Ovary (tissue), 9 donors: ENCODE data around the gene KLHL25. TPM values are rescaled to one million over a fixed set of nuclear protein-coding genes. Genes with fewer than 3 reads are reported as not detected.
A peak's percentile ranks its signal among the peaks of the same experiment; 100 is the strongest.

Experiments used
- DNase-seq, 5 donors: peaks; one replicate each; pipeline ENCODE4 v3.0.0-alpha.2; 2019 to 2020
- H3K27ac ChIP-seq, 2 donors: fragments of 200-600 bp; one replicate each; pipeline versions ENCODE4 v1.5.1 to v1.8.0; 2019 to 2022
- H3K27me3 ChIP-seq: fragments of 200-600 bp; one replicate; pipeline ENCODE4 v1.8.0; 2022
- H3K36me3 ChIP-seq: fragments of 200-600 bp; sonication (generic); one replicate; pipeline ENCODE4 v1.5.1; 2019
- H3K4me1 ChIP-seq: one replicate; pipeline ENCODE4 v1.8.1; 2013; ENCODE audit warnings: mild to moderate bottlenecking, moderate library complexity; ENCODE audit not compliant: insufficient read depth
- H3K4me3 ChIP-seq: fragments of 200-600 bp; sonication (generic); one replicate; pipeline ENCODE4 v1.5.1; 2017
- H3K9me3 ChIP-seq, 2 donors: fragments of 200-600 bp in 1 of 2; sonication (generic) in 1 of 2; one replicate each; pipeline versions ENCODE4 v1.5.1 to v1.8.1; 2013 to 2019; ENCODE audit warnings: mild to moderate bottlenecking in 1 of 2, moderate library complexity in 1 of 2
- CTCF ChIP-seq, 3 donors: fragments of 450-650 bp in 2 of 3; fragments of 200-600 bp in 1 of 3; IDR thresholded peaks; one replicate each; pipeline versions ENCODE4 v1.5.1 to v1.8.0; 2016 to 2022; ENCODE audit warnings: antibody characterized with exemption in 3 of 3, mild to moderate bottlenecking in 1 of 3
- EP300 ChIP-seq: sonication (generic); formaldehyde crosslinking; IDR thresholded peaks from one replicate; pipeline ENCODE4 v1.6.1; 2017; ENCODE audit warnings: antibody characterized with exemption
- POLR2A ChIP-seq: fragments of 450-650 bp; IDR thresholded peaks from one replicate; pipeline ENCODE4 v1.6.1; 2017; ENCODE audit warnings: antibody characterized with exemption, mild to moderate bottlenecking, moderate library complexity
- WGBS, 3 donors: extraction: QIAGEN DNeasy Blood & Tissue Kit in 1 of 3; methylation state at CpG; one replicate each; pipeline versions ENCODE4 v1.1.5 to v1.1.7; 2013 to 2017; 5-methylcytosine and 5-hydroxymethylcytosine counted together
- intact Hi-C, 4 donors: fragments of 100-400 bp; cut with DNase I; formaldehyde crosslinking; loops; one replicate each; pipeline versions ENCODE4 v1.11.0 to v1.15.1; 2022 to 2023
- polyA plus RNA-seq, 2 donors: library from polyadenylated mRNA; stranded (reverse); fragments of 200-250 nt in 1 of 2; fragments of 350-450 nt in 1 of 2; fragmentation: Illumina TruSeq in 1 of 2; extraction: RNeasy Lipid Tissue Mini Kit (QIAGEN cat#74804) in 1 of 2; gene quantifications; one replicate each; pipeline ENCODE4 v1.2.3, GENCODE V29; 2013 to 2014
- total RNA-seq, 7 donors: library from RNA; depleted of rRNA in 2 of 7; stranded (reverse); fragments of >200 nt in 2 of 7; fragmentation: NEBNext Ultra II Directional in 3 of 7; extraction: Animal tissue kit (Norgen Biotek cat#: 25700) in 3 of 7; gene quantifications; one replicate each; pipeline versions ENCODE4 v1.1.0 to v1.2.4, GENCODE V29; 2016 to 2023
- donor health status: DM: no; HTN: no; CAD: no; lungs with moderate emphysema.
- donor health status: DM: no; HTN: no; CAD: no.
- donor health status: Bipolar disorder and iron deficiency.
- donor health status: DM: yes; HTN: yes; CAD: no.
- donor health status: DM: no; HTN: no; CAD: no.
- donor health status: DM: yes; HTN: yes; CAD: no.

The KLHL25 gene
- total and polyA plus RNA-seq, 9 donors: 0.58 to 9.6 (median 5.8) TPM

GRCh38 chr15:85761635-85762034 lies 33.1 kb downstream of the KLHL25 start:
- Histone ChIP-seq H3K36me3 (no peaks in the 10 kb centered on the region), H3K9me3 (no peaks in the 10 kb centered on the region), H3K4me1 (no peaks in the 10 kb centered on the region), H3K4me3 (no peak overlapping the region), H3K27ac (no peak overlapping the region), H3K27me3 (no peaks in the 10 kb centered on the region)
- no peak for TF ChIP-seq CTCF (IDR thresholded peaks at IDR 0.05)
- TF ChIP-seq EP300: no peak
- no peak for TF ChIP-seq POLR2A
- WGBS, 3 donors: 90 to 94% (median 93%) methylated on average over 9 of the region's 9 CpGs
- DNase-seq: no peak
- intact Hi-C loops: no loop called here

- TF ChIP-seq POLR2A (no peak), CTCF (IDR thresholded peaks at IDR 0.05) (no peak), EP300 (no peak)
- no peak overlapping the region for H3K27ac ChIP-seq
- H3K36me3 ChIP-seq: no peaks in the 10 kb centered on the region
- intact Hi-C loops: no loop called here
- H3K9me3 ChIP-seq: no peaks in the 10 kb centered on the region
- no peak for DNase-seq
- WGBS, 3 donors: 92 to 95% (median 92%) methylated on average over 24 to 28 of the region's 28 CpGs
- no peak overlapping the region for H3K4me3 ChIP-seq
- no peaks in the 10 kb centered on the region for H3K4me1 ChIP-seq
- no peaks in the 10 kb centered on the region for H3K27me3 ChIP-seq
These were observed 34.0 kb downstream of the KLHL25 start for GRCh38 chr15:85760531-85761371.

- Histone ChIP-seq H3K36me3 (no peaks in the 10 kb centered on the region), H3K4me1 (peaks cover 3% of the 10 kb centered on the region), H3K9me3 (no peaks in the 10 kb centered on the region), H3K27ac (no peak overlapping the region), H3K27me3 (no peaks in the 10 kb centered on the region), H3K4me3 (no peak overlapping the region)
- peak in 1 of 5 donors; percentile 33 for DNase-seq
- WGBS, 3 donors: 90 to 98% (median 96%) methylated on average over 6 of the region's 6 CpGs
- TF ChIP-seq CTCF (IDR thresholded peaks at IDR 0.05): no peak
- no peak for TF ChIP-seq POLR2A
- TF ChIP-seq EP300: no peak
- intact Hi-C loops: no loop called here
These were observed 34.7 kb downstream of the KLHL25 start for GRCh38 chr15:85760049-85760448.

- Histone ChIP-seq H3K27me3 (no peaks in the 10 kb centered on the region), H3K9me3 (no peaks in the 10 kb centered on the region), H3K27ac (no peak overlapping the region), H3K36me3 (no peaks in the 10 kb centered on the region), H3K4me1 (peaks cover 3% of the 10 kb centered on the region), H3K4me3 (no peak overlapping the region)
- no peak for TF ChIP-seq EP300
- TF ChIP-seq CTCF (IDR thresholded peaks at IDR 0.05): no peak
- no peak for TF ChIP-seq POLR2A
- 77 to 87% (median 80%) methylated on average over 11 to 13 of the region's 13 CpGs for whole genome bisulfite sequencing, 3 donors
- DNase-seq: peak in 1 of 5 donors; percentile 31
- intact Hi-C loops: no loop called here
These were observed 35.3 kb downstream of the KLHL25 start for GRCh38 chr15:85759376-85759775.
